NCI-H345 treated with DMSO at 0.1 percent for 48 hours (cell line): ENCODE data around the gene CCR3.

Source experiments
- DNase-seq: peaks from one replicate; lab custom pipeline; 2025; ENCODE audit not compliant: unreplicated experiment; lab: John Stamatoyannopoulos, UW

Gene CCR3

GRCh38 chr3:46218196-46218709, 24.0 kb upstream of the CCR3 start:
- DNase-seq = no peak

GRCh38 chr3:46221391-46221790, 20.9 kb upstream of the CCR3 start:
- no peak for DNase-seq

GRCh38 chr3:46221938-46222337, 20.3 kb upstream of the CCR3 start:
- DNase-seq = no peak

- no peak for DNase-seq
Observed at GRCh38 chr3:46222435-46223161, 19.7 kb upstream of the CCR3 start.

- no peak for DNase-seq
Observed at GRCh38 chr3:46228260-46229242, 13.7 kb upstream of the CCR3 start.

GRCh38 chr3:46231323-46231722, 10.9 kb upstream of the CCR3 start:
- DNase-seq = no peak

GRCh38 chr3:46233194-46233593, 9.1 kb upstream of the CCR3 start:
- no peak for DNase-seq

- no peak for DNase-seq
Observed at GRCh38 chr3:46235425-46235824, 6.8 kb upstream of the CCR3 start.

GRCh38 chr3:46236294-46237054, 5.8 kb upstream of the CCR3 start:
- DNase-seq = no peak

GRCh38 chr3:46238386-46238785, 3.9 kb upstream of the CCR3 start:
- DNase-seq = no peak

- DNase-seq = no peak
Observed at GRCh38 chr3:46239301-46239938, 2.8 kb upstream of the CCR3 start.

GRCh38 chr3:46239952-46240351, 2.3 kb upstream of the CCR3 start:
- no peak for DNase-seq

GRCh38 chr3:46243560-46243959, 1.3 kb downstream of the CCR3 start:
- no peak for DNase-seq

GRCh38 chr3:46245146-46245545, 2.9 kb downstream of the CCR3 start:
- DNase-seq = no peak

- no peak for DNase-seq
Observed at GRCh38 chr3:46252980-46253379, 10.7 kb downstream of the CCR3 start.

GRCh38 chr3:46258525-46258924, 16.3 kb downstream of the CCR3 start:
- DNase-seq = no peak

- no peak for DNase-seq
Observed at GRCh38 chr3:46261926-46262594, 19.8 kb downstream of the CCR3 start.

- no peak for DNase-seq
Observed at GRCh38 chr3:46264002-46264401, 21.7 kb downstream of the CCR3 start.

- no peak for DNase-seq
Observed at GRCh38 chr3:46266598-46266997, 24.3 kb downstream of the CCR3 start.

GRCh38 chr3:46269556-46269955, 27.3 kb downstream of the CCR3 start:
- no peak for DNase-seq
